ENCODE measurements around the gene PIP4K2C.
A peak's percentile ranks its signal among the peaks of the same experiment; 100 is the strongest.
"Not testable (repeated sequence)": the region's sequence is repeated elsewhere in the genome, so short reads cannot be mapped to it uniquely, and the experiment has no call there.

PIP4K2C gene

DNA sequence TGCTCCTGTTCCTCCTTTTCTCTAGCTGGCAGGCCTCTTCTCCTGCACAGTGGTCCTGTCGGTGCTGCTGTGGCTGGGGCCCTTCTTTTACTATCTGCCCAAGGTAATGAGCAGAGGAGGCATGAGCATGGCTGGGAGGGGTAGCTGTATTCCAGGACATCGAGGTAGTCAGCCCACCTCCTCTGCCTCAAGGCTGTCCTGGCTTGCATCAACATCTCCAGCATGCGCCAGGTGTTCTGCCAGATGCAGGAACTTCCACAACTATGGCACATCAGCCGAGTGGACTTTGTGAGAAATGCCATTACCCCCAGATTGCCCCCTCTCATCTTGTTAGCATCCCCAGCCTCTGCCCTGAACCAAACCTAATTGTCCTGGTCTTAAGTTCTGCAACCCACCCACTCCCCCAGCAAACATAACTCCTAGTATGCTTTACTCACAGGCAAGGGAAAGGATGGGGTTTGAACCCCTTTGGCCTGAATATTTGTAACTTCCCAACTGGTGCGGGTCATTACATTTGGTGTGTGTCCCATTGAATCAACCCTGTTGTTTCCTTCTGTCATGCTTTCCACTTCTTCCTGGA, 32.9 kb downstream of the PIP4K2C start:
- no peak for DNase-seq

- DNase-seq = no peak
Measured at GRCh38 chr12:57624441-57625220, 33.6 kb downstream of the PIP4K2C start.

- DNase-seq = no peak
Measured at GRCh38 chr12:57625261-57626032, 34.5 kb downstream of the PIP4K2C start.

- DNase-seq = no peak
Measured at GRCh38 chr12:57626111-57626920, 35.3 kb downstream of the PIP4K2C start.

DNA sequence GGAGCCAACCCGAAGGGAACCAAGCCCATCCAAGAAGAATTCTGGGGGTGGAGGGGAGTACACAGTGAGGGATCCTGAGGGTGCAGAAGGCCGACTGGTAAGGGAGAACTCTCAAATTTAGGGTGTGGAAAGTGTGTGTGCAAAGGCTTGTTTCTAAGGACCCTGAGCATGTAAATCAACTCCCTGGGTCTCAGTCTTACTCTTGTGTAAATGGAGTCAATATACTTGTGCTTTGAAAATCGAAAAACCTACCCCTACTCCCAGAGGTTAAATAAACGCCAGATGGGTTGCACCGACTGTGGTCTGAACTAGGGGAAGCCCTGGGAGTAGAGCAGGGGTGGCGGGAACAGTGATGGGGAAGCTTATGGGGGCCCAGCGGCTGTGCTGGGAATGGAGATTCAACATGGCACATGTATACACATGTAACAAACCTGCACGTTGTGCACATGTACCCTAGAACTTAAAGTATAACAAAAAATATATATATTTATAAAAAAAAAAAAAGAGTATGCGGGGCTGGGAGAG, 36.0 kb downstream of the PIP4K2C start:
- no peak for DNase-seq

GRCh38 chr12:57627501-57628279, 36.7 kb downstream of the PIP4K2C start:
- no peak for DNase-seq

- DNase-seq = no peak
Measured at GRCh38 chr12:57628280-57629191, 37.5 kb downstream of the PIP4K2C start.

- no peak for DNase-seq
Measured at GRCh38 chr12:57629897-57630471, 39.0 kb downstream of the PIP4K2C start.

DNA sequence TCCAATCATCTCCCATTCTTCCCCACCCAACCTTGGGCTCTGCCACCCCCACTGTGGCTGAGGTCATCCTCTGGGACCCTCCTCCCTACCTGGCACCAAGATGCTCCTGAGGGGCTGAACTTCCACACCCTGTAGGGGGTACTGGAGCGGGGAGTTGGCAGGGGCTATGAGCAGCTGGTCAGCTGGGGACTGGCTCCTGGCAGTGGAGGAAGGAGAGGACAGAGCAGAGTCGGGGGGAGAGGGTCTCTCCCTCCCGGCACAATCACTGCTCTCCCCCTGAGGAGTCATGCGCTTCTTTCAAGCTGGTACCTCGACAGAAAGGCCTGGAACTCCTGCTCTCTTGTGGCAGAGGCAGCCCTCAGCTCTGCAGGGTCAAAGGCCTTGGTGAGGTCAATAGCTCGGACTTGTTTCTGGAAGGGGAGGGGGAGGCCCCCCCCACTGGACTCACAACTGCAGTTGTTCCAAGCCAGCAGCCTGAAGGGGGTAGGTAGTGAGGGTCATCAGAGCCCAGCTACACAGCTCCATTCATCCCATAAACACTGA, 40.0 kb downstream of the PIP4K2C start:
- no peak for DNase-seq

GRCh38 chr12:57631566-57632072, 40.6 kb downstream of the PIP4K2C start:
- no peak for DNase-seq

GRCh38 chr12:57632073-57632957, 41.3 kb downstream of the PIP4K2C start:
- peak; percentile 39 for DNase-seq

DNA sequence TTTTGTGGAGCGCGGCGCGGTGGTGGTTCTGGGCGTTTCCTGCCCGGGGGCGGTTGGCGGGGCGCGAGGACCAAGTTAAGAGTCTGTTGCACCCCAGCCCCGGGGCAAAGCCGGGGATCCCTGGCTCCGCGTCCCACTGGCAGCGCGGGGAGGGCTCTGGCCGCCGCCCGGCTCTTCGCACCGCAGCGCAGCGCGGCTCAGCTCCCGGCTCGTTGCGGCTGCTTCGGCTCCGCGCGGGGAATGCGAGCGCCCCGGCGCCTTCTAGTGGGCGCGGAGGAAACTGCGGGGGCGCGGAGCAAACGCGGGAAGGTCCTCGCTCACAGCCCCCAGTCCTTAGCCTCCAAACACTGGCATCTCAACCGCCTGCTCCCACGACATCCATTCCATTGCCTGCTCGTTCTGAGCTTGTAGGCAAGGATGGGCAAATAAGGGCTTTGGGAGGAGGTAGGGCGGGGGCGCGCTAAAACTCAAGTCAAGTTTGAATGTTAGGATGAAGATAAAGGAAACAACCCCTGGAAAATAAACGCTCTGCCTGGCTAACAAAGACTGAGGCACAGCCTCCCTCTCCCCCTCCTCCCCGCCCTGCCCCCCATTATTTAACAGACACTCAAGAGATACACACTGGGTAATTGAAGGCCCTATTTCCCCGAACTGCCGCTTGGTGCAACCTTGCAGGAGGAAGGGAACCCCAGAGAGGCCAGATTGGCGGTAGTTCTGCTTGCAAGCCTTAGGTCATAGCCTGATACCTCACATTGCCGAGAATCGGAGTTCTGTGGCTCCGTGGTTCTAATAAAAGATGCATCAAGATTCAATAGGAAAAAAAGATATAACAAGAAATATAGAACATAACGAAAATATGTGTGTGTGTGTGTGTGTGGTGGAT, 42.2 kb downstream of the PIP4K2C start, which contains the start of gene B4GALNT1:
Gene B4GALNT1, minus strand, starts transcription at position 244 of the 883 bp plus-strand sequence. CDS start 1,069 bp downstream, outside the sequence.
- DNase-seq = peak; percentile 85

DNA sequence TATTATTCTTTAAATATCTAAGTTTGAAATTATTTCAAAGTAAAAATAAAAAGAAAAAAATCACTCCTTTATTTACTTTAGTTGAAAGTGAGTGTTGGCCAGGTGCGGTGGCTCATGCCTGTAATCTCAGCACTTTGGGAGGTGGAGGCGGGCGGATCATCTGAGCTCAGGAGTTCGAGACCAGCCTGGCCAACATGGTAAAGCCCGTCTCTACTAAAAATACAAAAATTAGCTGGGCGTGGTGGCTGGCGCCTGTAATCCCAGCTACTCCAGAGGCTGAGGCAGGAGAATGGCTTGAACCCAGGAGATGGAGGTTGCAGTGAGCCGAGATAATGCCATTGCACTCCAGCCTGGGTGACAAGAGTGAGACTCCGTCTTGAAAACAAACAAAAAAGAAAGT, 45.7 kb downstream of the PIP4K2C start:
- not testable (repeated sequence) for DNase-seq

GRCh38 chr12:57637364-57637763, 46.4 kb downstream of the PIP4K2C start:
- DNase-seq = peak; percentile 49

DNA sequence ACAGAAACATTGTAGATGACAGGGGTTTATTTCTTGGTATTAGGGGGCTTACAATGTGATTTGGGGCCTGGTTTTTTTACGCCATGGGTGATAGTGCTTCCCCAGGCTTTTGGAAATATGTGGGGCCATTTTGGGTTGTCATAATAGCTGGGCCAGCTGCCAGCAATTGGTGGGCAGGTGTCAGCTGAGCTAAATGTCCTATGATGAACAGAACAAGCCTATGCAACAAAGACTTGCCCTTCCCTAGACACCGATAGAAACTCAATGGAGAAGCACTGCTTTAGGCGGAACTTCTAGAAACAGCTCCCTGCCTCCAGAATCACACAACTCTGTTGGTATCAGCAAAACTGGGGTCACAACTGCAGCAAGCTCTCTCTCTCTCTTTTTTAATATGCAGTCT, 47.1 kb downstream of the PIP4K2C start:
- no peak for DNase-seq

GRCh38 chr12:57640175-57641042, 49.4 kb downstream of the PIP4K2C start:
- DNase-seq = no peak
